Measurements from ENCODE around the gene TSHZ3.

The TSHZ3 gene

GRCh38 chr19:31257426-31258130 is 91.7 kb downstream of the TSHZ3 start:
- DNase-seq (ENCODE audit: low spot score): no peak
- in situ Hi-C loops (cut with MboI; ENCODE audit: low pct_unique_long_range_greater_than_20kb, low sequenced_read_pairs, unreplicated experiment): no loop called here
- TF ChIP-seq, protein P1, sequence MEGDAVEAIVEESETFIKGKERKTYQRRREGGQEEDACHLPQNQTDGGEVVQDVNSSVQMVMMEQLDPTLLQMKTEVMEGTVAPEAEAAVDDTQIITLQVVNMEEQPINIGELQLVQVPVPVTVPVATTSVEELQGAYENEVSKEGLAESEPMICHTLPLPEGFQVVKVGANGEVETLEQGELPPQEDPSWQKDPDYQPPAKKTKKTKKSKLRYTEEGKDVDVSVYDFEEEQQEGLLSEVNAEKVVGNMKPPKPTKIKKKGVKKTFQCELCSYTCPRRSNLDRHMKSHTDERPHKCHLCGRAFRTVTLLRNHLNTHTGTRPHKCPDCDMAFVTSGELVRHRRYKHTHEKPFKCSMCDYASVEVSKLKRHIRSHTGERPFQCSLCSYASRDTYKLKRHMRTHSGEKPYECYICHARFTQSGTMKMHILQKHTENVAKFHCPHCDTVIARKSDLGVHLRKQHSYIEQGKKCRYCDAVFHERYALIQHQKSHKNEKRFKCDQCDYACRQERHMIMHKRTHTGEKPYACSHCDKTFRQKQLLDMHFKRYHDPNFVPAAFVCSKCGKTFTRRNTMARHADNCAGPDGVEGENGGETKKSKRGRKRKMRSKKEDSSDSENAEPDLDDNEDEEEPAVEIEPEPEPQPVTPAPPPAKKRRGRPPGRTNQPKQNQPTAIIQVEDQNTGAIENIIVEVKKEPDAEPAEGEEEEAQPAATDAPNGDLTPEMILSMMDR (IDR thresholded peaks at IDR 0.05; ENCODE audit: extremely low read depth, insufficient read depth, missing control alignments): no peak

DNA sequence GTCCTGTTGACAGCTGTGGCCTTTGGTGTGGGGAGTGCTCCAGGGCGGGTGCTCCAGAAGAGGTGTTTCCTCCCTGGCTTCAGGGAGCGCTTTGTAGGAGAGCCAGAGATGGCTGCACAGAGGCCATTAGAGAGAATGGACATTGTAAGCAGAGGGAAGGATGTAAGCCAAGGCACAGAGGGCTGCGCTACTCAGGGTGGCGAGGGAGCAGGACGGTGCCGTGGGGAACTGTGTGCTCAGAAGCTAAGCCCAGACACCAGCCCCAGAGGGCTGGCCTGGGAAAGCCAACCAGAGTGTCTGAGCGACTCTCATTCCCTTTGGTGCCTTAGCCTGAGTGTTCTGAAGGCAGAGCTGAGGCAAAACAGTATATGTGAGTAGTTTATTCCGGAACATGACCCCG is 92.2 kb downstream of the TSHZ3 start:
- DNase-seq (ENCODE audit: low spot score): no peak
- TF ChIP-seq, protein P1 (IDR thresholded peaks at IDR 0.05; ENCODE audit: extremely low read depth, insufficient read depth, missing control alignments): no peak
- in situ Hi-C loops (cut with MboI; ENCODE audit: low pct_unique_long_range_greater_than_20kb, low sequenced_read_pairs, unreplicated experiment): no loop called here

GRCh38 chr19:31256593-31256960 is 92.7 kb downstream of the TSHZ3 start:
- in situ Hi-C loops (cut with MboI; ENCODE audit: low pct_unique_long_range_greater_than_20kb, low sequenced_read_pairs, unreplicated experiment): no loop called here
- no peak for DNase-seq (ENCODE audit: low spot score)
- TF ChIP-seq, protein P1 (IDR thresholded peaks at IDR 0.05; ENCODE audit: extremely low read depth, insufficient read depth, missing control alignments): no peak

DNA sequence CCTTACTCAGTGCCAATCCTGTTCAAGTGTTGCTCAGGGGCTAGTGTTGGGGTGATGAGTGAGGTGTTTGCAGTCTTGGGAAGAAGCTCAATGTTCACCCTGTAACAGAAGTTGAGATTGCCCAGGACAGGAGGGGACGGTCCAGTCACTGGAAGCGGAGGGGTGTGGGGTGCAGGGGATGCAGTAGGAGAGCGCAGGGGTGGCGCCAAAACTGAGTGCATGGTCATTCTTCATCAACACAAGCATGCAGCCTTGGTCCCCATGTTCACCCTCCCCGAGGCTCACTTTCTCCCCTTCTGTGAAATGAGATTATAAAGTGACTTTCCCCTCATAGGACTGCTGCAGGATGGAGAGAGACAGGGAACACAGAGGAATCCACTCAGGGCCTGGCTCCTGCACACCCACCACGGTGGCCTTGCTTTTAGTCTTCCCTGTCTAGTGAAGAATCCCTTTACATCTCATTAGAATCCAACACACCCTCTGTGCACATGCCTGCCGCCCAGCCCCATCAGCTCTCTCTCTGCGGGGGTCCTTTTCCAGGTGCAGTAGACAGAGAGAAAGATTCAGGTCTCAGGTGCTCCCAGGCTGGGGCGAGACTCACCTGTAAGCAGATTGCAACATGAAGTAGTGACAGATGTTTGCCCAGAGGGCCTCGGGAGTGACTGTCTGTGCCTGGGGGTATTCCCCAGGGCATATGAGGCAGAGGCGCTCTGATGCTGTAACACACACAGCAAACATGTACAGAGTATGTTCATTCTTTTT is 93.2 kb downstream of the TSHZ3 start:
- DNase-seq (ENCODE audit: low spot score): no peak
- TF ChIP-seq, protein P1 (IDR thresholded peaks at IDR 0.05; ENCODE audit: extremely low read depth, insufficient read depth, missing control alignments): no peak
- in situ Hi-C loops (cut with MboI; ENCODE audit: low pct_unique_long_range_greater_than_20kb, low sequenced_read_pairs, unreplicated experiment): no loop called here

- in situ Hi-C loops (cut with MboI; ENCODE audit: low pct_unique_long_range_greater_than_20kb, low sequenced_read_pairs, unreplicated experiment): no loop called here
- DNase-seq (ENCODE audit: low spot score): no peak
- TF ChIP-seq, protein P1 (IDR thresholded peaks at IDR 0.05; ENCODE audit: extremely low read depth, insufficient read depth, missing control alignments): no peak
These were observed 93.9 kb downstream of the TSHZ3 start for GRCh38 chr19:31255174-31255799.

- in situ Hi-C loops (cut with MboI; ENCODE audit: low pct_unique_long_range_greater_than_20kb, low sequenced_read_pairs, unreplicated experiment): no loop called here
- TF ChIP-seq, protein P1 (IDR thresholded peaks at IDR 0.05; ENCODE audit: extremely low read depth, insufficient read depth, missing control alignments): no peak
- no peak for DNase-seq (ENCODE audit: low spot score)
These were observed 94.6 kb downstream of the TSHZ3 start for GRCh38 chr19:31254611-31255010.
